Stimulated activated naive CD4-positive, alpha-beta T cell treated with Interleukin-2 at 50 U/mL for 16 hours (primary cell): ENCODE measurements around the gene MC4R.

Experiments used
- DNase-seq: peaks from one replicate; lab custom pipeline; 2025; lab: John Stamatoyannopoulos, UW

The MC4R gene

GRCh38 chr18:60327880-60328279 is 44.7 kb downstream of the MC4R start:
- no peak for DNase-seq

GRCh38 chr18:60322591-60322990 is 50.0 kb downstream of the MC4R start:
- DNase-seq = no peak
